Fibroblast of pulmonary artery (primary cell): ENCODE results near the gene MRC2.
A peak's percentile ranks its signal among the peaks of the same experiment; 100 is the strongest.
"Not testable (repeated sequence)": the region's sequence is repeated elsewhere in the genome, so short reads cannot be mapped to it uniquely, and the experiment has no call there.

Source experiments
- DNase-seq: peaks from one replicate; pipeline ENCODE4 v3.0.0-alpha.2; 2010; ENCODE audit warnings: low read depth
- H3K4me3 ChIP-seq: replicated peaks from 2 replicates; pipeline ENCODE4 v1.5.1; 2011; ENCODE audit warnings: low read depth, mild to moderate bottlenecking, control low read depth, low read length, moderate library complexity
- TF ChIP-seq, protein P1 (sequence below): IDR thresholded peaks from 2 replicates; pipeline ENCODE4 v1.5.1; 2011; ENCODE audit warnings: mild to moderate bottlenecking, control low read depth, low read length, inconsistent platforms; ENCODE audit errors: missing control alignments

Gene MRC2

DNA sequence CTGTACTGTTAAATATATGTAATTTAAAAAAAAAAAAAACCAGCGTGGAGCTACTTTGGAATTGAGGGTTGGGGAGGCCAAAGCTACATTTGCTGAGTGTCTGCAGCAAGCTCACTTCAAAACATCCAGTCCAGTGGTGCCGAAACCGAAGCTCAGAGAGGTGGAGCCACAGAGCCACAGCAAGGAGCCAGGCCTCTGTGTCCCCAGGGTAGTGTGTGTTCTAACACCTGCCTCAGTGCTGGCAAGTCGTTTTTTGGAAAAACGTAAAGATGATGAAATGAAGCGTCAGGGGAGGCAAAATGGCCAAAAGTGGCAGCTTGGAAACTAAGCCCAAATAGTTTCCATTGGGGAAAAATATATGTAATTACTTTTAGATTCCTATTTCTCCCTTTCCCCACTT, 36.1 kb upstream of the MRC2 start:
- TF ChIP-seq, protein P1, sequence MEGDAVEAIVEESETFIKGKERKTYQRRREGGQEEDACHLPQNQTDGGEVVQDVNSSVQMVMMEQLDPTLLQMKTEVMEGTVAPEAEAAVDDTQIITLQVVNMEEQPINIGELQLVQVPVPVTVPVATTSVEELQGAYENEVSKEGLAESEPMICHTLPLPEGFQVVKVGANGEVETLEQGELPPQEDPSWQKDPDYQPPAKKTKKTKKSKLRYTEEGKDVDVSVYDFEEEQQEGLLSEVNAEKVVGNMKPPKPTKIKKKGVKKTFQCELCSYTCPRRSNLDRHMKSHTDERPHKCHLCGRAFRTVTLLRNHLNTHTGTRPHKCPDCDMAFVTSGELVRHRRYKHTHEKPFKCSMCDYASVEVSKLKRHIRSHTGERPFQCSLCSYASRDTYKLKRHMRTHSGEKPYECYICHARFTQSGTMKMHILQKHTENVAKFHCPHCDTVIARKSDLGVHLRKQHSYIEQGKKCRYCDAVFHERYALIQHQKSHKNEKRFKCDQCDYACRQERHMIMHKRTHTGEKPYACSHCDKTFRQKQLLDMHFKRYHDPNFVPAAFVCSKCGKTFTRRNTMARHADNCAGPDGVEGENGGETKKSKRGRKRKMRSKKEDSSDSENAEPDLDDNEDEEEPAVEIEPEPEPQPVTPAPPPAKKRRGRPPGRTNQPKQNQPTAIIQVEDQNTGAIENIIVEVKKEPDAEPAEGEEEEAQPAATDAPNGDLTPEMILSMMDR: no peak
- DNase-seq: no peak
- H3K4me3 ChIP-seq: no peak overlapping the region

DNA sequence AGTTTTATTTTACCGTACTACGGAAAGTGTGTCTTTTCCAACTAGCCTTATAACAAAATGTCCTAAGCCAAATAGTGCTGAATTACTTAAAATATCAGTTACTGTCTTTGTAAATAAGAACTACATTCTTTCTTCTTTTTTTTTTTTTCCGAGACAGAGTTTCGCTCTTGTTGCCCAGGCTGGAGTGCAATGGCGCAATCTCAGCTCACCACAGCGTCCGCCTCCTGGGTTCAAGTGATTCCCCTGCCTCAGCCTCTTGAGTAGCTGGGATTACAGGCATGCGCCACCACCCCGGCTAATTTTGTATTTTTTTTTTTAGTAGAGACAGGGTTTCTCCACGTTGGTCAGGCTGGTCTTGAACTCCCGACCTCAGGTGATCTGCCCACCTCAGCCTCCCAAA, 35.6 kb upstream of the MRC2 start:
- H3K4me3 ChIP-seq, DNase-seq: not testable (repeated sequence)

DNA sequence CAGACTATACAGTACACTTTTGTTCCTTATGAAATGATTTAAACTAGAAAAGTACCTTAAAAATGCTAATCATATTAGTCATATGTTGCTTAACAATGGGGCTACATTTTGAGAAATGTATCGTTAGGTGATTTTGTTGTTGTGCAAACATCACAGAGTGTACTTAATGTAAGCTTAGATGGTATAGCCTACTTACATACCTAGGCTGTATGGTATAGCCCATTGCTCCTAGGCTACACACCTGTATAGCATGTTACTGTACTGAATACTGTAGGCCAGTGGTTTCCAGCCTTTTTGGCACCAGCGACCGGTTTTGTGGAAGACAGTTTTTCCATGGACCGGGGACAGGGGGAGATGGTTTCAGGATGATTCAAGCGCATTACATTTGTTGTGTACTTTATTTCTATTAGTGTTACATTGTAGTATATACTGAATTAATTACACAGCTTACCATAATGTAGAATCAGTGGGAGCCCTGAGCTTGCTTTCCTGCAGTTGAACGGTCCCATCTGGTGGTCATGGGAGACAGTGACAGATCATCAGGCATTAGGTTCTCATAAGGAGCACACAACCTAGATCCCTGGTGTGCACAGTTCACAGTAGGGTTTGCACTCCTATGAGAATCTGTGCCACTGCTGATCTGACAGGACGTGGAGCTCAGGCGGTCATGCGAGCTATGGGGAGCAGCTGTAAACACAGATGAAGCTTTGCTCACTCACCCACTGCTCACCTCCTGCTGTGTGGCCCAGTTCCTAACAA, 35.0 kb upstream of the MRC2 start:
- TF ChIP-seq, protein P1: no peak
- H3K4me3 ChIP-seq: no peak overlapping the region
- DNase-seq: peak; percentile 46

DNA sequence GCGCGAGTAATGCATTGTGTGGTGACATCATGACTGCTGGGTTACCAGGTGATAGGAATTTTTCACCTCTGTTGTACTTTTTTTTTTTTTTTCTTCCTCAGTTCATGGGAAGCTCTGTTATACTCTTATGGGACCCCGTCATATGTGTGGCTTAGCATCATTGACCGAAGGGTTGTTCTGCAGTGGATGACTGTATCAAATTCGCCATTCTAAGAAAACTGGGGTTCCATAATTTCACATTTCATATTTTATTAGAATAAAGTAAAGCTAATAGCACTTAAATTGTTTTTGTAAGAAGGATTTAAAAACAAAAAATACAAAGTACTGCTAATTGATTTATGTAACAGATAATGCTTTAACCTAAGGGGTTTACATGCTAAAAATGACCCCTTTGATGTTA, 32.0 kb upstream of the MRC2 start:
- no peak overlapping the region for H3K4me3 ChIP-seq
- no peak for DNase-seq
- TF ChIP-seq, protein P1: no peak

DNA sequence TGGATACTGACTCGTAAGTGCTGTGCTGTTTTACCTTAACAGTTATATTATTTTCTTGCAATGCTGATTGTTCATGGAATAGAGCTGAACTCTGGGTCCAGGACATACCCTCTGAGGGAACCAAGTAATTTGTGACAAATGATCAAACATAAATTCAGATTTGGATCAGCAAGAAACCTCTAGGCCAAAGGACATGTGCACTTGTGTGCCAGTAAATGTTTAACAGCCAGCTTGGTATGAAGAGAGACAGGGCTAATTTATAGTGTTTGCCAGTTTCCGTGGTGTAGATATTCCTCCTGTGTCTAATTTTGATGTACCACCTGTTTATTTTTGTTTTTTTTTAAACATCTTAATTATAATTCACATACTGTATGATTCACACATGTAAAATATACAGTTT, 30.8 kb upstream of the MRC2 start:
- no peak overlapping the region for H3K4me3 ChIP-seq
- TF ChIP-seq, protein P1: no peak
- DNase-seq: no peak

DNA sequence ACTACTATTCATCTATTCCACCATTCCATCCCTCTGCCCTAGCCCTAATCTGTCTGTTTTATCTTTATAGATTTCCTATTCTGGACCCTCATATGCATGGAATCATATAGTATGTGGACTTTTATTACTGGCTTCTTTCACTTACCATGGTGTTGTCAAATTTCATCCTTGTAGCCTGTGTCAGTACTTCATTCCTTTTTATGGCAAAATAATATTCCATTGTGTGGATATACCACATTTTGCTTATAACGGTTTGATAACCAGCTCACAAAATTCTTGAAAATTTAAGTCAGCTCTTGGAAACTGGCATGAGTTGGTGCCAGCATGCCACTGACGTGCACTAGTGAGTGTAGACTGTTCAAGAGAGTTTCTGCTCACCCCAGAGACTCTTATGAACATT, 30.3 kb upstream of the MRC2 start:
- TF ChIP-seq, protein P1: no peak
- H3K4me3 ChIP-seq: no peak overlapping the region
- DNase-seq: no peak

DNA sequence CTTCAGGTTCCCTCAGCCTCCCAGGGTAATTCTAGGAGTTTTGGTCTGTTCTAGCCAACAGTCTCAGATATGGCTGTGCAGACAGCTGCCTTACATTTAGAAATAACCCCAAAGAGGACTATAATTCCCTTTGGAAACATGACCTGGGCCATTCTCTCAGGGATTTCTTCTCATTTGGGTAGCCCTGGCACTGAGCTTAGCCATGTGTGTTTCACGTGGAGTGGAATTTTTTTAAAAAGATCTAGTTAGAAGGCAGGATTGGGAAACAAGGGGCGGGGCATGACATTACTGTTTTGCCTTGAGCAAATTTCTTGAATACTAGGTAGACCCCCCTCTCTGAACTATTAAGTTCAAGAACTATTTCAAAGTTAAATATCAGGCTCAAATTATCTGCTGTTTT, 29.6 kb upstream of the MRC2 start:
- DNase-seq: peak; percentile 53
- no peak overlapping the region for H3K4me3 ChIP-seq
- TF ChIP-seq, protein P1: no peak
